Parathyroid adenoma (tissue), 2 donors: Measurements from ENCODE around the gene COX14.

Source experiments
- H2AFZ ChIP-seq: fragments of 300-600 bp; sonication (generic); one replicate; pipeline ENCODE4 v1.7.0; 2017; ENCODE audit warnings: antibody characterized with exemption, mild to moderate bottlenecking
- H3K27ac ChIP-seq: fragments of 300-600 bp; sonication (generic); one replicate; pipeline ENCODE4 v1.7.0; 2017
- H3K27me3 ChIP-seq: fragments of 300-600 bp; sonication (generic); one replicate; pipeline ENCODE4 v1.7.0; 2017; ENCODE audit warnings: low read length; ENCODE audit not compliant: control insufficient read depth, insufficient read depth
- H3K36me3 ChIP-seq: fragments of 300-600 bp; sonication (generic); one replicate; pipeline ENCODE4 v1.7.0; 2017; ENCODE audit warnings: low read length; ENCODE audit not compliant: control insufficient read depth, insufficient read depth
- H3K4me1 ChIP-seq: fragments of 300-600 bp; sonication (generic); one replicate; pipeline ENCODE4 v1.7.0; 2017; ENCODE audit warnings: control low read depth
- H3K4me2 ChIP-seq: fragments of 300-600 bp; sonication (generic); one replicate; pipeline ENCODE4 v1.7.0; 2017; ENCODE audit warnings: low read length
- H3K4me3 ChIP-seq: fragments of 300-600 bp; sonication (generic); one replicate; pipeline ENCODE4 v1.7.0; 2017; ENCODE audit warnings: low read depth, low read length
- H3K79me2 ChIP-seq: fragments of 300-600 bp; sonication (generic); one replicate; pipeline ENCODE4 v1.7.0; 2017; ENCODE audit warnings: control low read depth
- H3K9ac ChIP-seq: fragments of 300-600 bp; sonication (generic); one replicate; pipeline ENCODE4 v1.7.0; 2017; ENCODE audit warnings: mild to moderate bottlenecking
- H3K9me3 ChIP-seq: fragments of 300-600 bp; sonication (generic); one replicate; pipeline ENCODE4 v1.7.0; 2017; ENCODE audit warnings: low read length; ENCODE audit not compliant: control insufficient read depth
- TF ChIP-seq, protein P1 (sequence below): fragments of 300-600 bp; sonication (generic); IDR thresholded peaks from one replicate; pipeline ENCODE4 v1.7.0; 2017; ENCODE audit warnings: antibody characterized with exemption, mild to moderate bottlenecking
- donor health status: primary hyperparathyroidism.

The COX14 gene

DNA sequence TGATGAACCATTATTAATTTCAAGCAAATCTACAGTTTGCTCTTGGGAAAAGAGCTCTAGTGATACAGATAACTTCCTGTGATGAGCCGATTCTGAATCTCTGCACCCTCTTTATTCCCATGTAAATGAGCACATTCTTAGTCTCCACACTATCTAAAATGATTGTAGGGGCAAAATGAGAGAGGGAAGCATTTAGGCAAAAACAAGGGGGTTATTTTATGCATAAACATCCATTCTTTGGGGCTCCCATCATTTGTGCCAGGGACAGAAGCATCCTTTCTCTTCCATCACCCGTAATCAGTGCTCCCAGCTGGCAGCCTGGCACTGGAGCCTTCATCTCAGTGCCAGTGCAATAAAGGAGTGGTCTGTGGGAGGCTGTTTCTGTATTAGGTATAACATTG, 9.9 kb upstream of the COX14 start:
- TF ChIP-seq, protein P1, sequence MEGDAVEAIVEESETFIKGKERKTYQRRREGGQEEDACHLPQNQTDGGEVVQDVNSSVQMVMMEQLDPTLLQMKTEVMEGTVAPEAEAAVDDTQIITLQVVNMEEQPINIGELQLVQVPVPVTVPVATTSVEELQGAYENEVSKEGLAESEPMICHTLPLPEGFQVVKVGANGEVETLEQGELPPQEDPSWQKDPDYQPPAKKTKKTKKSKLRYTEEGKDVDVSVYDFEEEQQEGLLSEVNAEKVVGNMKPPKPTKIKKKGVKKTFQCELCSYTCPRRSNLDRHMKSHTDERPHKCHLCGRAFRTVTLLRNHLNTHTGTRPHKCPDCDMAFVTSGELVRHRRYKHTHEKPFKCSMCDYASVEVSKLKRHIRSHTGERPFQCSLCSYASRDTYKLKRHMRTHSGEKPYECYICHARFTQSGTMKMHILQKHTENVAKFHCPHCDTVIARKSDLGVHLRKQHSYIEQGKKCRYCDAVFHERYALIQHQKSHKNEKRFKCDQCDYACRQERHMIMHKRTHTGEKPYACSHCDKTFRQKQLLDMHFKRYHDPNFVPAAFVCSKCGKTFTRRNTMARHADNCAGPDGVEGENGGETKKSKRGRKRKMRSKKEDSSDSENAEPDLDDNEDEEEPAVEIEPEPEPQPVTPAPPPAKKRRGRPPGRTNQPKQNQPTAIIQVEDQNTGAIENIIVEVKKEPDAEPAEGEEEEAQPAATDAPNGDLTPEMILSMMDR: no peak
- Histone ChIP-seq H3K4me3 (no peak overlapping the region), H3K4me2 (no peak overlapping the region), H3K9me3 (no peaks in the 10 kb centered on the region), H3K79me2 (peaks cover 11% of the 10 kb centered on the region), H3K4me1 (peaks cover 43% of the 10 kb centered on the region), H3K36me3 (no peaks in the 10 kb centered on the region), H3K27ac (peak overlapping the region; percentile 85), H3K27me3 (no peaks in the 10 kb centered on the region), H2AFZ (no peak overlapping the region), H3K9ac (no peak overlapping the region)

DNA sequence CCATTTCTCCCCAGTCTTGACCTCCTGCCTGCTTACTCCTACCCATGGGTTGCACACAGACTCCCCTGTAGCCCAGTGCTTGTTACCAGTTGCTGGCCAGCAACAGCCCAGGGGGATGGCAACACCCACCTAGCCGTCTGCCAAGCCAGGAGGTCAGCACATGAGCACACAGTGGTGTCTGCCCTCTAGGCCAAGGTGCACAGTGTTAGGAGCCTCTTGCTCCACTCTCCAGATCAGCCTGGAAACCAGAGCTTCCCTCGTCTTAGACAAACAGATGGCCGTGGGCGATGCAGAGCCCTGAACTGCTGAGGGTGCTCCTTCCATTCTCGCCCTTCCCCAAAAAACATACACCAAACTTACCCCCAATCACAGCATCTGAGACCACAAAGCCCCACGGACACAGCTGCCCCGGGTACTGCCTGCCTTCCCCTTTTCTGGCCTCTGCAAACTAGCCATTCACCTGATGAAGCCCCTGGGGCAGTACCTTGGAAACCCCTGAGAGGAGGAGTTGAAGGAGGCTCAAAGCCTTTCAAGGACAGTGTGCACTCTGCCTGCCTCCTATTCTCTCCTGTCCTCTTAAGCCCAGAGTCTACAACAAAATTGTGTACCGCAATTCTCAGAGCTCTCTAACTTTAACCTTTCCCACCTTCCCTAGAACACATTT, 9.3 kb upstream of the COX14 start:
- H3K79me2 ChIP-seq: peaks cover 11% of the 10 kb centered on the region
- H3K27ac ChIP-seq: peak overlapping the region; percentile 85
- H3K4me1 ChIP-seq: peaks cover 50% of the 10 kb centered on the region
- H3K36me3 ChIP-seq: no peaks in the 10 kb centered on the region
- no peak overlapping the region for H3K9ac ChIP-seq
- no peaks in the 10 kb centered on the region for H3K27me3 ChIP-seq
- peak overlapping the region; percentile 36 for H2AFZ ChIP-seq
- no peaks in the 10 kb centered on the region for H3K9me3 ChIP-seq
- no peak overlapping the region for H3K4me2 ChIP-seq
- TF ChIP-seq, protein P1: no peak
- H3K4me3 ChIP-seq: no peak overlapping the region

DNA sequence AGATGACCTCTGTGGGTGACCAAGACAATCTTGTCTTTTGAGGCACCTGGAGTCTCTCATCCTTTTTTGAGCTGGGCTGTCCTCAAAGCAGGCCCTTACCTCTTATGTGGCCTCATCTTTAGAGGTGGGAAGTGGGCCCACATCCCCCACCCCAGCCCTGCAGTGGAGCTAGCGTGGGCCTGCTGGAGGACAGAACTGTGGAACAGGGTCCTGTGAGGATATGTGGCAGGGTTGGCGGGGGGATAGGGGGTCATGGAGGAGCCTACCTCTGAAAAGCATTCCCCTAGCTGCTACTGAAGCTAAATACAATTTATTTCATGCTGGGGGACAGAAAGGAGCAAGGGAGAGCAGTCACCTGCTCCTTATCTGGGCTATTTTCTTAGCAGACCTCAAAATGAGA, 8.7 kb upstream of the COX14 start:
- peak overlapping the region; percentile 85 for H3K27ac ChIP-seq
- no peaks in the 10 kb centered on the region for H3K36me3 ChIP-seq
- H3K9me3 ChIP-seq: no peaks in the 10 kb centered on the region
- peaks cover 11% of the 10 kb centered on the region for H3K79me2 ChIP-seq
- no peak overlapping the region for H3K4me3 ChIP-seq
- H2AFZ ChIP-seq: peak overlapping the region; percentile 66
- H3K4me1 ChIP-seq: peaks cover 55% of the 10 kb centered on the region
- no peak overlapping the region for H3K4me2 ChIP-seq
- H3K9ac ChIP-seq: no peak overlapping the region
- H3K27me3 ChIP-seq: no peaks in the 10 kb centered on the region
- TF ChIP-seq, protein P1: no peak

DNA sequence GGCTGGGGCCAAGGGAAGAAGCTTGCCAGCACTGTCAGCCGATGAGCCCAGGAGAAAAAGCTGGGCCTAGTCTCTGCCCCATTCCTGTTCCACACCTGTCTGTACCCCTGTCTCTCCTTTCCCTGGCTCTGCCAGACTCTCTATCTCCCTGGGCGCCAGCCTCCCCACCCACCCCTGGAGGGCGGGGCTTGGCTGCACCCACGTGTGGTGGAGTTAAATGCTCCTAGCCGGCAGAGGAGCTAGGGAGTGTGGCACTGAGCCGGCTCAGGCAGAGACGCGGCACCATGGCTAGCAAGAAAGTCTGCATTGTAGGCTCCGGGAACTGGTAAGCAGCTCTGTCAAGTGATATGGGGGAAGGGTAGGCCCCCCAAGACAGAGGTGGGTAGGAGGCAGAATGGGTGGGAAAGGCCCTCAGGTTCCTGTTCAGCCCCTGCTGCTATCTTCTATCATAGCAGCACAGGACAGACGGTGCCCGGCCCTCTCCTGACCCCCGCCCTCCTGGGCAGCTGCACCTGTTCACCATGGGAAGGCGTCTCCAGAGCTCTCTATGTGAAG, 8.2 kb upstream of the COX14 start, which contains the start of gene GPD1:
Gene GPD1, plus strand, starts transcription at position 242 of the 555 bp plus-strand sequence. Its CDS starts 43 bp downstream, at position 285.
- Histone ChIP-seq H3K27me3 (no peaks in the 10 kb centered on the region), H3K79me2 (peaks cover 11% of the 10 kb centered on the region), H3K9ac (no peak within 1 kb of the TSS), H3K9me3 (no peaks in the 10 kb centered on the region), H3K4me2 (peak within 1 kb of the TSS; percentile 81), H3K36me3 (no peaks in the 10 kb centered on the region), H2AFZ (peak within 1 kb of the TSS; percentile 66), H3K4me1 (peaks cover 60% of the 10 kb centered on the region), H3K27ac (peak within 1 kb of the TSS; percentile 85), H3K4me3 (peak within 1 kb of the TSS; percentile 45)
- TF ChIP-seq, protein P1: peak; percentile 19
